GM15510 (cell line): ENCODE measurements around the gene PARK7.

ENCODE experiments used
- POLR2A ChIP-seq: IDR thresholded peaks from 3 replicates; pipeline ENCODE4 v1.6.1; 2011; ENCODE audit warnings: borderline replicate concordance; ENCODE audit not compliant: insufficient read length; ENCODE audit errors: extremely low read depth

Gene PARK7

DNA sequence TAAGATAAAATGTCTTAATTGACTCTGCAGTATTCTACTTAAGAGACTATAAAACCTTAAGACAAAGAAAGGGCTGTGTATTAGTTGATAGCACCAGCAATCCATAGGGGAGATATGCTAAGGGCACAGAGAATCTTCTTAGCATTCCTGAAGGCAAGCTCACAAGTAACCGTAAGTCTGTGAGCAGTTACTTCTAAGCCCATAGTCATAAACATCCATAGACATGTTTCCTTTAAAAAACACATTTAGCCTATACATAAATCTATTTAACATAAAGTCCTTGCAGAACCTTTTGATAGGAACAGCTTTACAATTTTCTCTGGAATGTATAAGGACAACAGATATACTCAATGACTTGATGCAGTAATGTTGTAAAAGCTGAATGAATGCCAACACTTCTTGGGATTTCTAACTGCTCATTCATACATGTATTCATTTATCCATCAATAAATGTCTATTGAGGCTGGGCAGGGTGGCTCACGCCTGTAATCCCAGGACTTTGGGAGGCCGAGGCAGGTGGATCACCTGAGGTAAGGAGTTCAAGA lies 70.9 kb downstream of the PARK7 start:
- no peak for TF ChIP-seq POLR2A

DNA sequence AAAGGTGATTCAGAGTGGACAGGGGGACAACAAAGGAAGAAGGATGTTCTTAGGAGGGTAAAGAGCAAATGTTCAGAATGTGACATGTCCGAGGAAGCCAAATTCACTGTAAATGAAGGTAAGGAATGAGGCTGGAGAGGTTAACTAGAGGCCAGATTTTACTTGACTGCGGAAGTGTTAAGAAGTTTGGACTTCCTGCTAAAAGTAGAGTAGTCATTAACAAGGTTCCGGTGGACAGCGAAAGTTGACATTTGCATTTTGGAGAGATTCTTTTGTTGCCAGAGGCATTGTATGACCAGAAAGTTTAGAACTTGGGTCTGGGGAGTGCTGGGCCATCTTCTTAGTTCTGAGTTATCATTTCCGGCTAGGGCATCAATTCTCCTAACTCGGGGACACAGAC lies 71.8 kb downstream of the PARK7 start:
- TF ChIP-seq POLR2A, result no peak
